ENCODE results near the gene DPP6.

Gene DPP6

DNA sequence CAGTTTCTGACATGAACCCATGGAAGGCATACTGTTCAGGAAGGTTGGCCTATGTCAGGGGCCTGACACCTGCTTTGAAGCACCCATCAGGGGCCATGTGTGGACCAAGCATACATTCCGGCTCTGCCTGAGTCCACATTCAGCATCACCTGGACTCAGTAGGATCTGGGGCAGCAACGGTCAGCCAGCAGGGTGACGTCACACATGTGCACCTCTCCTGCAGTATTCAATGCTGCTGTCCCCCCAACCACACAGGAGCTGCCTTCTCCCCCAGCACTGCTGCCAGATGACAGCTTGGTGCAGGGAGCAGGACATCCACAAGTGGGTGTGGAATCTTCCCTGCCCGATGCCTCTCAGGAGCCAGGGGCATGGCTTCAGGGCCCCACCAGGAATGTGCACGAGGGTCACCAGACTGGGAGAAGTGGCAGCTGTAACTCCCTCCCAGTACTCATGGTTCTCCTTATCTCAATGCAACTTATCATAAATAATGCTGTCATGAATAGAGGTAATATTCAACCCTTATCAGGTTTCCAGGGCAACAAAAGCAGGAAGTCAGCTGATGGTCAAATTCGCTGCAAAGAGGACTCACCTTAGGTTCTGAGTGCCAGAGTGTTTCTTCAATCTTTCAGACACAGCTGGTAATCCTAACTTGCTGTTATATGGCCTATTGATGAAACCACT is 657.8 kb downstream of the DPP6 start:
- TF ChIP-seq, protein P1, sequence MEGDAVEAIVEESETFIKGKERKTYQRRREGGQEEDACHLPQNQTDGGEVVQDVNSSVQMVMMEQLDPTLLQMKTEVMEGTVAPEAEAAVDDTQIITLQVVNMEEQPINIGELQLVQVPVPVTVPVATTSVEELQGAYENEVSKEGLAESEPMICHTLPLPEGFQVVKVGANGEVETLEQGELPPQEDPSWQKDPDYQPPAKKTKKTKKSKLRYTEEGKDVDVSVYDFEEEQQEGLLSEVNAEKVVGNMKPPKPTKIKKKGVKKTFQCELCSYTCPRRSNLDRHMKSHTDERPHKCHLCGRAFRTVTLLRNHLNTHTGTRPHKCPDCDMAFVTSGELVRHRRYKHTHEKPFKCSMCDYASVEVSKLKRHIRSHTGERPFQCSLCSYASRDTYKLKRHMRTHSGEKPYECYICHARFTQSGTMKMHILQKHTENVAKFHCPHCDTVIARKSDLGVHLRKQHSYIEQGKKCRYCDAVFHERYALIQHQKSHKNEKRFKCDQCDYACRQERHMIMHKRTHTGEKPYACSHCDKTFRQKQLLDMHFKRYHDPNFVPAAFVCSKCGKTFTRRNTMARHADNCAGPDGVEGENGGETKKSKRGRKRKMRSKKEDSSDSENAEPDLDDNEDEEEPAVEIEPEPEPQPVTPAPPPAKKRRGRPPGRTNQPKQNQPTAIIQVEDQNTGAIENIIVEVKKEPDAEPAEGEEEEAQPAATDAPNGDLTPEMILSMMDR (IDR thresholded peaks at IDR 0.05; ENCODE audit: insufficient read depth, low read length, poor library complexity, severe bottlenecking): no peak
- Histone ChIP-seq H3K4me3 (replicated peaks; ENCODE audit: low read depth, low read length) (no peak overlapping the region), H3K27me3 (replicated peaks; ENCODE audit: control insufficient read depth, insufficient read depth, low read length) (no peaks in the 10 kb centered on the region), H3K36me3 (ENCODE audit: control insufficient read depth, insufficient read depth, low read length) (no peaks in the 10 kb centered on the region)
- no peak for DNase-seq (ENCODE audit: extremely low read depth, insufficient read length)

DNA sequence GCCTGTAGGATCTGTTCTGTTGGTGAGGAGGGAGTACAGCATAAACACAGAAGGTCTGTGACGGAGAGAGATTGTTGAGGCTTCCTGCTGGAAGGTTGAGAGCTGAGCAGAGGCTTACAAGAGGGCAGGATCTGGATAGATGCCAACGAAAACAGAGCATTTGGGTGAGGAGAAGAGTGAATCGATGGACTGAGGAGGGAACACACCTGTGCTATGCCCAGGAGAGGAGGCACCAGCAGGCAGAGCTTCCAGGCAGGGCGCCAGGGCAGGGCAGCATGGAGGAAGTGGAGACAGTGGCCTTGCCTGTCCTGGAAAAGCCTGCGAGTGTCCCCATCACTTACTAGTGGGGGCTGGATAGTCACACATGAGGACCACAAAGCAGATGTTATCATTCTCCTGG is 667.8 kb downstream of the DPP6 start:
- Histone ChIP-seq H3K27me3 (replicated peaks; ENCODE audit: control insufficient read depth, insufficient read depth, low read length) (no peaks in the 10 kb centered on the region), H3K4me3 (replicated peaks; ENCODE audit: low read depth, low read length) (no peak overlapping the region), H3K36me3 (ENCODE audit: control insufficient read depth, insufficient read depth, low read length) (no peaks in the 10 kb centered on the region)
- TF ChIP-seq, protein P1 (IDR thresholded peaks at IDR 0.05; ENCODE audit: insufficient read depth, low read length, poor library complexity, severe bottlenecking): no peak
- no peak for DNase-seq (ENCODE audit: extremely low read depth, insufficient read length)

DNA sequence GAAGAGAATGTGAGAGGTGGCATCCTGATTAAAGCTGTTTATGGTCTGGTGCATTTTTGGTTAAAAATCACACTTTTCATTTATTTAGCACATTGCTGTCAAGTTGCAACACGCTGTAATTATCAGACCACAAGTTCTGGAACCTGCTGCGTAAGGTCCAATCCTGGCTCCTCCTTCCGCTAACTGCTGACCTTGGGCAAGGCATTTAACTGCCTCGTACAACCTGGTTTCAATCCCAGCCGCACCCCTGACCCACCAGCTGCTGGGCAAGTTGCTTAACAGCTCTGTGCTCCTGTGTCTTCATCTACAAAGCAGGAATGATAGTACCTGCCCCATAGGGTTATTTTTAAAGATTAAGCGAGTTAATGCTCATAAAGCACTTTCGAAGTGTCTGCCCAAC is 668.9 kb downstream of the DPP6 start:
- TF ChIP-seq, protein P1 (IDR thresholded peaks at IDR 0.05; ENCODE audit: insufficient read depth, low read length, poor library complexity, severe bottlenecking): no peak
- Histone ChIP-seq H3K4me3 (replicated peaks; ENCODE audit: low read depth, low read length) (no peak overlapping the region), H3K27me3 (replicated peaks; ENCODE audit: control insufficient read depth, insufficient read depth, low read length) (no peaks in the 10 kb centered on the region), H3K36me3 (ENCODE audit: control insufficient read depth, insufficient read depth, low read length) (no peaks in the 10 kb centered on the region)
- DNase-seq (ENCODE audit: extremely low read depth, insufficient read length): no peak

GRCh38 chr7:154726368-154726767 is 674.2 kb downstream of the DPP6 start:
- no peak for DNase-seq (ENCODE audit: extremely low read depth, insufficient read length)
- no peaks in the 10 kb centered on the region for H3K36me3 ChIP-seq (ENCODE audit: control insufficient read depth, insufficient read depth, low read length)
- H3K4me3 ChIP-seq (replicated peaks; ENCODE audit: low read depth, low read length): no peak overlapping the region
- H3K27me3 ChIP-seq (replicated peaks; ENCODE audit: control insufficient read depth, insufficient read depth, low read length): no peaks in the 10 kb centered on the region
- TF ChIP-seq, protein P1 (IDR thresholded peaks at IDR 0.05; ENCODE audit: insufficient read depth, low read length, poor library complexity, severe bottlenecking): no peak

DNA sequence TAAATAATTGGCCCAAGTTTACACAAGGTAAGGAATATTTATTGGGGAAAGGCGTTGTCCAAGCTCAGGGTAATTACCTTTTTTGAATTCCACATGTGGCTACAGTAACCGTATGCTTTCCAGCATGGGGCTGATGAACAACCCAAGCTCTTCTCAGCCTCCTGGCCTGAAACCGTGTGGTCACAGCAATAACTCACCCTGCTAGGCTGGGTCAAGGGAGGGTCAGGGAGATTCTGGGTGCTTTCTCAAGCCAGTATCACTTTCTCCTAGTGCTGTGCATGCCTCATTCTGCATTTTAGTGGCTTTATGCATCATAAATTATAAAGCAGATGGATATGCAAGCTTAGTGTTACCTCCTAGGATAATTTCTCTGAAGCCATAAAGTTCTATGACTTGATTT is 676.9 kb downstream of the DPP6 start:
- no peak overlapping the region for H3K4me3 ChIP-seq (replicated peaks; ENCODE audit: low read depth, low read length)
- no peaks in the 10 kb centered on the region for H3K27me3 ChIP-seq (replicated peaks; ENCODE audit: control insufficient read depth, insufficient read depth, low read length)
- no peak for DNase-seq (ENCODE audit: extremely low read depth, insufficient read length)
- no peaks in the 10 kb centered on the region for H3K36me3 ChIP-seq (ENCODE audit: control insufficient read depth, insufficient read depth, low read length)
- TF ChIP-seq, protein P1 (IDR thresholded peaks at IDR 0.05; ENCODE audit: insufficient read depth, low read length, poor library complexity, severe bottlenecking): no peak

- TF ChIP-seq, protein P1 (IDR thresholded peaks at IDR 0.05; ENCODE audit: insufficient read depth, low read length, poor library complexity, severe bottlenecking): no peak
- H3K4me3 ChIP-seq (replicated peaks; ENCODE audit: low read depth, low read length): no peak overlapping the region
- no peak for DNase-seq (ENCODE audit: extremely low read depth, insufficient read length)
- no peaks in the 10 kb centered on the region for H3K27me3 ChIP-seq (replicated peaks; ENCODE audit: control insufficient read depth, insufficient read depth, low read length)
- no peaks in the 10 kb centered on the region for H3K36me3 ChIP-seq (ENCODE audit: control insufficient read depth, insufficient read depth, low read length)
Measured at GRCh38 chr7:154735766-154736165, 683.6 kb downstream of the DPP6 start.

Data from GM06990 (cell line).